HEK293 (cell line): ENCODE results near the gene CERS5.

Source experiments
- CTCF ChIA-PET: fragments of 350-600 bp; formaldehyde crosslinking; extraction: SDS; loops from one replicate; lab custom pipeline; 2021; ENCODE audit warnings: antibody characterized with exemption; lab: Yijun Ruan, JAX
- POLR2A ChIA-PET: fragments of 300-600 bp; formaldehyde crosslinking; extraction: SDS; loops from one replicate; lab custom pipeline; 2020; ENCODE audit warnings: antibody characterized with exemption, inconsistent platforms; lab: Yijun Ruan, JAX
- H3K27ac ChIP-seq: fragments of 200-500 bp; sonication (Bioruptor generic); 2 replicates; pipeline ENCODE4 v1.5.1; 2014; ENCODE audit warnings: low read depth, low read length, control low read depth, inconsistent platforms; ENCODE audit errors: extremely low read depth
- H3K36me3 ChIP-seq, 2 experiments: fragments of 200-500 bp in 1 of 2; sonication (Bioruptor generic) in 1 of 2; 1 replicate in 1 of 2; 2 replicates in 1 of 2; pipeline ENCODE4 v1.5.1; 2014 to 2017; ENCODE audit warnings: inconsistent platforms in 2 of 2, low read length in 2 of 2; ENCODE audit not compliant: control insufficient read depth in 2 of 2, insufficient read depth in 1 of 2
- H3K4me1 ChIP-seq: fragments of 200-500 bp; sonication (Bioruptor generic); 2 replicates; pipeline ENCODE4 v1.5.1; 2014; ENCODE audit warnings: mild to moderate bottlenecking, low read length, inconsistent platforms; ENCODE audit not compliant: control insufficient read depth, insufficient read depth
- H3K4me3 ChIP-seq: 2 replicates; pipeline ENCODE4 v1.5.1; 2011; ENCODE audit warnings: low read depth, mild to moderate bottlenecking, control low read depth, low read length, moderate library complexity
- H3K9me3 ChIP-seq: fragments of 200-500 bp; sonication (Bioruptor generic); 2 replicates; pipeline ENCODE4 v1.5.1; 2014; ENCODE audit warnings: low read depth, low read length, inconsistent platforms; ENCODE audit not compliant: control insufficient read depth, insufficient read depth
- HOXD13 ChIP-seq: sonication (generic); formaldehyde crosslinking; IDR thresholded peaks from 2 replicates; pipeline ENCODE4 v1.8.0; 2022; ENCODE audit warnings: missing genetic modification reagents, borderline replicate concordance
- SCRT1 ChIP-seq: fragments of 450-650 bp; formaldehyde crosslinking; IDR thresholded peaks from 2 replicates; pipeline ENCODE4 v1.5.1; 2016; ENCODE audit warnings: missing biosample characterization, missing genetic modification characterization, borderline replicate concordance
- SCRT2 ChIP-seq: fragments of 450-650 bp; formaldehyde crosslinking; IDR thresholded peaks from 2 replicates; pipeline ENCODE4 v1.5.1; 2016; ENCODE audit warnings: missing biosample characterization, missing genetic modification characterization
- SETDB1 ChIP-seq: IDR thresholded peaks from one replicate; pipeline ENCODE4 v1.6.1; 2017; ENCODE audit warnings: mild to moderate bottlenecking, low read length, moderate library complexity, mixed read lengths; ENCODE audit not compliant: insufficient read length
- SP7 ChIP-seq: fragments of 450-650 bp; formaldehyde crosslinking; IDR thresholded peaks from 2 replicates; pipeline ENCODE4 v1.5.1; 2016; ENCODE audit warnings: missing biosample characterization, missing genetic modification characterization
- ZFHX2 ChIP-seq: fragments of 450-650 bp; formaldehyde crosslinking; conservative IDR thresholded peaks from 2 replicates; pipeline ENCODE4 v1.5.1; 2016; ENCODE audit warnings: missing biosample characterization, missing genetic modification characterization
- ZNF121 ChIP-seq: fragments of 450-650 bp; formaldehyde crosslinking; IDR thresholded peaks from 2 replicates; pipeline ENCODE4 v1.5.1; 2016; ENCODE audit warnings: missing biosample characterization, missing genetic modification characterization
- ZNF133 ChIP-seq: fragments of 450-650 bp; formaldehyde crosslinking; IDR thresholded peaks from 2 replicates; pipeline ENCODE4 v1.5.1; 2016; ENCODE audit warnings: missing biosample characterization, missing genetic modification characterization
- ZNF280D ChIP-seq: fragments of 450-650 bp; formaldehyde crosslinking; IDR thresholded peaks from 2 replicates; pipeline ENCODE4 v1.5.1; 2016; ENCODE audit warnings: missing biosample characterization, missing genetic modification characterization
- ZNF350 ChIP-seq: fragments of 450-650 bp; formaldehyde crosslinking; IDR thresholded peaks from 2 replicates; pipeline ENCODE4 v1.5.0; 2017; ENCODE audit warnings: missing biosample characterization, mild to moderate bottlenecking, missing genetic modification characterization
- ZNF514 ChIP-seq: fragments of 450-650 bp; formaldehyde crosslinking; IDR thresholded peaks from 2 replicates; pipeline ENCODE4 v1.5.1; 2016; ENCODE audit warnings: missing biosample characterization, missing genetic modification characterization
- ZNF621 ChIP-seq: fragments of 450-650 bp; formaldehyde crosslinking; IDR thresholded peaks from 2 replicates; pipeline ENCODE4 v1.5.1; 2017; ENCODE audit warnings: missing biosample characterization, missing genetic modification characterization
- ZSCAN23 ChIP-seq: fragments of 450-650 bp; formaldehyde crosslinking; IDR thresholded peaks from 2 replicates; pipeline ENCODE4 v1.5.1; 2016; ENCODE audit warnings: missing biosample characterization, missing genetic modification characterization
- TF ChIP-seq, protein P1 (sequence below): fragments of 450-650 bp; formaldehyde crosslinking; IDR thresholded peaks from 2 replicates; pipeline ENCODE4 v1.5.1; 2016; ENCODE audit warnings: missing biosample characterization, missing genetic modification characterization, borderline replicate concordance
- TF ChIP-seq, protein P2 (sequence below): fragments of 450-650 bp; formaldehyde crosslinking; IDR thresholded peaks from 2 replicates; pipeline ENCODE4 v1.5.1; 2016; ENCODE audit warnings: missing biosample characterization, missing genetic modification characterization

Gene CERS5

DNA sequence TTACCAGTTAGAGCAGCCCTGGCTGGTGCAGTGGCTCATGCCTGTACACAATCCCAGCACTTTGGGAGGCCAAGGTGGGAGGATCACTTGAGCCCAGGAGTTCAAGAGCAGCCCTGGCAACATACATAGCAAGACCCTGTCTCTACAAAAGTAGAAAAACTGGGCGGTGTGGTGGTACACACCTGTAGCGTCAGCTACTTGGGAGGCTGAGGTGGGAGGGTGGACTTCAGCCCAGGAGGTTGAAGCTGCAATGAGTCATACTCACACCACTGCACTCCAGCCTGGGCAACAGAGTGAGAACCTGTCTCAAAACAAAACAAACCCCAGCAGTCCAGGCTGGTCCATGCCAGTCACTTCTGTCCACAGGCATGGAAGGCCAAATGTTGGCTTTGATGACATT, 47.8 kb downstream of the CERS5 start:
- TF ChIP-seq ZNF514 (tag by site-specific recombination), result no peak
- 0 out of 2 replicates have a peak, but pooled peaks have one; percentile 10 for TF ChIP-seq ZFHX2 (tag by site-specific recombination)
- TF ChIP-seq ZNF350 (tag by site-specific recombination), result no peak
- TF ChIP-seq SCRT1 (tag by site-specific recombination), result peak; percentile 72; the same call in 1 of the 2 replicates
- no peak for TF ChIP-seq SP7 (tag by site-specific recombination)
- no peak for TF ChIP-seq ZSCAN23 (tag by site-specific recombination)
- TF ChIP-seq ZNF280D, result 0 out of 2 replicates have a peak, but pooled peaks have one; percentile 57
- TF ChIP-seq SETDB1, result peak; percentile 38
- no peak for TF ChIP-seq HOXD13 (CRISPR knock-in tag)
- TF ChIP-seq ZNF621 (tag by site-specific recombination), result no peak
- TF ChIP-seq, protein P1, sequence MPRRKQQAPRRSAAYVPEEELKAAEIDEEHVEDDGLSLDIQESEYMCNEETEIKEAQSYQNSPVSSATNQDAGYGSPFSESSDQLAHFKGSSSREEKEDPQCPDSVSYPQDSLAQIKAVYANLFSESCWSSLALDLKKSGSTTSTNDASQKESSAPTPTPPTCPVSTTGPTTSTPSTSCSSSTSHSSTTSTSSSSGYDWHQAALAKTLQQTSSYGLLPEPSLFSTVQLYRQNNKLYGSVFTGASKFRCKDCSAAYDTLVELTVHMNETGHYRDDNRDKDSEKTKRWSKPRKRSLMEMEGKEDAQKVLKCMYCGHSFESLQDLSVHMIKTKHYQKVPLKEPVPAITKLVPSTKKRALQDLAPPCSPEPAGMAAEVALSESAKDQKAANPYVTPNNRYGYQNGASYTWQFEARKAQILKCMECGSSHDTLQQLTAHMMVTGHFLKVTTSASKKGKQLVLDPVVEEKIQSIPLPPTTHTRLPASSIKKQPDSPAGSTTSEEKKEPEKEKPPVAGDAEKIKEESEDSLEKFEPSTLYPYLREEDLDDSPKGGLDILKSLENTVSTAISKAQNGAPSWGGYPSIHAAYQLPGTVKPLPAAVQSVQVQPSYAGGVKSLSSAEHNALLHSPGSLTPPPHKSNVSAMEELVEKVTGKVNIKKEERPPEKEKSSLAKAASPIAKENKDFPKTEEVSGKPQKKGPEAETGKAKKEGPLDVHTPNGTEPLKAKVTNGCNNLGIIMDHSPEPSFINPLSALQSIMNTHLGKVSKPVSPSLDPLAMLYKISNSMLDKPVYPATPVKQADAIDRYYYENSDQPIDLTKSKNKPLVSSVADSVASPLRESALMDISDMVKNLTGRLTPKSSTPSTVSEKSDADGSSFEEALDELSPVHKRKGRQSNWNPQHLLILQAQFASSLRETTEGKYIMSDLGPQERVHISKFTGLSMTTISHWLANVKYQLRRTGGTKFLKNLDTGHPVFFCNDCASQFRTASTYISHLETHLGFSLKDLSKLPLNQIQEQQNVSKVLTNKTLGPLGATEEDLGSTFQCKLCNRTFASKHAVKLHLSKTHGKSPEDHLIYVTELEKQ (tag by site-specific recombination), result no peak
- peak; percentile 58 for TF ChIP-seq SCRT2 (tag by site-specific recombination)
- no peak for TF ChIP-seq ZNF133
- 0 out of 2 replicates have a peak, but pooled peaks cover 2% of the 10 kb centered on the region for H3K4me1 ChIP-seq
- ChIA-PET CTCF (interaction anchor here (0.7 kb wide), 1 partner anchor 11 kb away, joined by 3 read pairs; no protein-coding TSS in a partner anchor), POLR2A (no interaction called here)
- no peak overlapping the region for H3K4me3 ChIP-seq
- no peak overlapping the region for H3K27ac ChIP-seq
- no peaks in the 10 kb centered on the region for H3K9me3 ChIP-seq
- H3K36me3 ChIP-seq, result peaks cover 15 to 58% of the 10 kb centered on the region in 2 experiments

- POLR2A ChIA-PET, result interaction anchor here (0.6 to 1.1 kb wide), 2 partner anchors 9 to 50 kb away, joined by 5 to 6 read pairs; partner anchors contain the start of gene CERS5
- Histone ChIP-seq H3K4me1 (0 out of 2 replicates have a peak, but pooled peaks cover 2% of the 10 kb centered on the region), H3K36me3 (peaks cover 7 to 41% of the 10 kb centered on the region in 2 experiments; a peak in 2 of 3 replicates), H3K4me3 (no peak overlapping the region), H3K27ac (no peak overlapping the region), H3K9me3 (no peaks in the 10 kb centered on the region)
- TF ChIP-seq, protein P2, sequence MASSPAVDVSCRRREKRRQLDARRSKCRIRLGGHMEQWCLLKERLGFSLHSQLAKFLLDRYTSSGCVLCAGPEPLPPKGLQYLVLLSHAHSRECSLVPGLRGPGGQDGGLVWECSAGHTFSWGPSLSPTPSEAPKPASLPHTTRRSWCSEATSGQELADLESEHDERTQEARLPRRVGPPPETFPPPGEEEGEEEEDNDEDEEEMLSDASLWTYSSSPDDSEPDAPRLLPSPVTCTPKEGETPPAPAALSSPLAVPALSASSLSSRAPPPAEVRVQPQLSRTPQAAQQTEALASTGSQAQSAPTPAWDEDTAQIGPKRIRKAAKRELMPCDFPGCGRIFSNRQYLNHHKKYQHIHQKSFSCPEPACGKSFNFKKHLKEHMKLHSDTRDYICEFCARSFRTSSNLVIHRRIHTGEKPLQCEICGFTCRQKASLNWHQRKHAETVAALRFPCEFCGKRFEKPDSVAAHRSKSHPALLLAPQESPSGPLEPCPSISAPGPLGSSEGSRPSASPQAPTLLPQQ (tag by site-specific recombination), result no peak
- TF ChIP-seq ZNF121 (tag by site-specific recombination), result peak; percentile 89
- CTCF ChIA-PET, result interaction anchor here (1.3 to 2.1 kb wide), 4 partner anchors 15 to 198 kb away, joined by 3 to 8 read pairs (median 5); partner anchors contain the start of gene SMARCD1
Measured at GRCh38 chr12:50117057-50117622, 50.0 kb downstream of the CERS5 start.
